T47D (cell line): ENCODE results near the gene SLC38A10.
"Not testable (repeated sequence)": the region's sequence is repeated elsewhere in the genome, so short reads cannot be mapped to it uniquely, and the experiment has no call there.

ENCODE experiments used
- DNase-seq, 2 experiments: peaks; one replicate each; pipeline versions ENCODE4 v3.0.0 to v3.0.0-alpha.2; 2011 to 2012; ENCODE audit warnings: low read depth in 1 of 2, low spot score in 1 of 2
- JUND ChIP-seq: IDR thresholded peaks from 2 replicates; pipeline ENCODE4 v1.6.1; 2012; ENCODE audit warnings: low read depth
- in situ Hi-C: cut with HindIII; loops from 2 replicates; pipeline ENCODE4 v1.10.0; 2016; ENCODE audit warnings: low sequenced_read_pairs, low pct_unique_long_range_greater_than_20kb

The SLC38A10 gene

GRCh38 chr17:81232616-81233241 is 62.4 kb downstream of the SLC38A10 start:
- TF ChIP-seq JUND, result no peak
- DNase-seq, result no peak
- in situ Hi-C loops, result no loop called here

- no peak for TF ChIP-seq JUND
- in situ Hi-C loops, result no loop called here
- no peak for DNase-seq
Observed at GRCh38 chr17:81231766-81232581, 63.1 kb downstream of the SLC38A10 start.

GRCh38 chr17:81231121-81231645 is 63.9 kb downstream of the SLC38A10 start:
- no peak for DNase-seq
- in situ Hi-C loops, result no loop called here
- TF ChIP-seq JUND, result no peak

- DNase-seq, result peak; percentile 57 to 68
- TF ChIP-seq JUND, result no peak
- in situ Hi-C loops, result no loop called here
Observed at GRCh38 chr17:81230043-81230820, 64.9 kb downstream of the SLC38A10 start.

- no peak for DNase-seq
- no peak for TF ChIP-seq JUND
- in situ Hi-C loops, result no loop called here
Observed at GRCh38 chr17:81229666-81229920, 65.5 kb downstream of the SLC38A10 start.

- TF ChIP-seq JUND, result no peak
- in situ Hi-C loops, result no loop called here
- DNase-seq, result no peak
Observed at GRCh38 chr17:81228834-81229665, 66.1 kb downstream of the SLC38A10 start.

- in situ Hi-C loops, result no loop called here
- TF ChIP-seq JUND, result no peak
- no peak for DNase-seq
Observed at GRCh38 chr17:81228420-81228819, 66.7 kb downstream of the SLC38A10 start.

- in situ Hi-C loops, DNase-seq: not testable (repeated sequence)
Observed at GRCh38 chr17:81227630-81228029, 67.5 kb downstream of the SLC38A10 start.

- no peak for TF ChIP-seq JUND
- no peak for DNase-seq
- in situ Hi-C loops, result no loop called here
Observed at GRCh38 chr17:81223762-81224130, 71.4 kb downstream of the SLC38A10 start.

GRCh38 chr17:81222906-81223761 is 72.0 kb downstream of the SLC38A10 start, which contains the start of gene CEP131:
CEP131 (minus strand) TSS chr17:81222965; CDS start chr17:81220056, 2,909 bp downstream.
- in situ Hi-C loops, result no loop called here
- peak; percentile 100 for DNase-seq
- TF ChIP-seq JUND, result no peak

- in situ Hi-C loops, result no loop called here
Observed at GRCh38 chr17:81222620-81222905, 72.5 kb downstream of the SLC38A10 start.

More at GRCh38 chr17:81222620-81222905, 72.5 kb downstream of the SLC38A10 start:
- TF ChIP-seq JUND, result no peak
- no peak for DNase-seq
